Fibroblast of skin of scalp (primary cell): ENCODE data around the gene PGA3. TPM values are rescaled to one million over a fixed set of nuclear protein-coding genes. Genes with fewer than 3 reads are reported as not detected.
A peak's percentile ranks its signal among the peaks of the same experiment; 100 is the strongest.
"Not testable (repeated sequence)": the region's sequence is repeated elsewhere in the genome, so short reads cannot be mapped to it uniquely, and the experiment has no call there.

Source experiments
- DNase-seq: peaks from one replicate; pipeline ENCODE4 v3.0.0-alpha.2; 2013
- polyA plus RNA-seq, 2 experiments: library from polyadenylated mRNA; unstranded; fragments of 120-200 nt; gene quantifications; one replicate each; pipeline ENCODE4 v1.2.1, GENCODE V29; 2013; ENCODE audit not compliant: insufficient read length in 2 of 2

The PGA3 gene
- not detected for polyA plus RNA-seq (2013, experiment 1 of 2; ENCODE audit: insufficient read length)
- not detected for polyA plus RNA-seq (2013, experiment 2 of 2; ENCODE audit: insufficient read length)

DNA sequence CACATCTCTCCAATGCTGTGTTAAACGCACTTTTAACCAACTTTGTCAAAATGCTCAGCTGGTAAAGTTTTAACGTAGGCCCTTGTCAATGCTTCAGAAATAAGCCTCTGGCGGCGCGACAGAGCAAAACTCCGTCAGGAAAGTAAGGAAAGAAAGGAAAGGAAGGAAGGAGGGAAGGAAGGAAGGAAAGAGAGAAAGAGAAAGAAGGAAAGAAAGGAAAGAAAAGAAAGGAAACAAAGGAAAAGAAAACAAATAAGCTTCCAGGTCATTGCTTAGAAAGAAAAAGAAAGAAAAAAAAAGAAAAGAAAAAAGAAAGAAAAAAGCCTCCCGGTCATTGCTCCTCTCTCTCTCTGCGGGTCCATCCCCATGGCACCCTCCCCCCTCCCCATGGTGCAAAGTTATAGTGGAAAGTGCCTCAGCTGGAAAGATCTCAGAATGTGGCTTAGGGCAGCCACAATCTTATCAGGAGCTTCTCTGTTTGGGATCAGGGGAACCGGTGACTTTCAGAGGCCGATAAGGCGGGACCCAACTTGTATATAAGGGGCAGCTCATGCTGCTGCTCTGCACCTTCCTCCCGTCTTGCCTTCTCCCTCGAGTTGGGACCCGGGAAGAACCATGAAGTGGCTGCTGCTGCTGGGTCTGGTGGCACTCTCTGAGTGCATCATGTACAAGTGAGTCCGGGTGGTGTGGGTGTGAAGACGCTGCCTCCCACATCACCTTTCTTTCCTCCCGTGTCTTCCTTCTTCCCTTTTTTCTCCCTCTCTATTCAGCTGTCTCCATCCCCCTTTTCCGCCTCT lies at the start of gene PGA3:
Gene PGA3 (plus strand): TSS at position 566 of the 797 bp plus-strand sequence. CDS start 50 bp downstream, at position 616.
- not testable (repeated sequence) for DNase-seq

DNA sequence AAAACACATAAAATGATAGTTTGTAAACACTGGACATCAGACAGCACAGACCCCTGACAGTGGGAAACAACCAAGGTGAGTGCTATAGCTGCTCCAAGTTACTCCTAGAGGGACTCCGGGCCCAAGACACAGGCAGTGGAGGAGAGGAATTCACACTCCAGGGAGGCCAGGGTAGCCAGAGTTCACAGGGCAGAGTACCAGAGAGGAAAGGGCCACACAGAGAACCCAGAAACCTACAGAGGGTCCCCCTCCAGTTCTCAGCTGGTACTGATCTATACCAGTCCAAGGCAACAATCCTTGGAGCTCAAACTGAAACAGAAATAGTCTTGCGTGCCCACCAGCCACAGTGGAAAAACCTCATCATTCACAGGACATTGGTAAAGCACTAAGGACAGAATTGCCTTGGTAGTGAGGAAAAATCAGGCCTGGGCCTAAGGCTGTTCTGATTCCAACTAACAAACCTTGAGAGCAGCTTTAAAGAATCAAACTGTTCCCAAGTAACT lies 49.7 kb upstream of the PGA3 start:
- no peak for DNase-seq

DNA sequence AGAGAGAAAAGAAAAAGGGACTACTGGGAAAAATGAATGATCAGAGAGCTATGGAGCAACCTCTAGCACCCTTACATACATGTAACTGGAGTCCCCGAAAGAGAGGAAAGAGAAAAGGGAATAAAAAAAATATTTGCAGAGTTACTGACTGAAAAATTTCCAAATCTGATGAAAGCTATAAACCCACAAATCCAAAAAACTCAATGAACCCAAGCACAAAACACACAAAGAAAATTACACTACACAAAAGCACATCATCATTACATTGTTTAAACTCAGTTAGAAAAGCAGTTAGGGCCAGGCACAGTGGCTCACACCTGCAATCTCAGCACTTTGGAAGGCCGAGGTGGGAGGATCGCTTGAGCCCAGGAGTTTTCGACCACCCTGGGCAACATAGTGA lies 48.8 kb upstream of the PGA3 start:
- no peak for DNase-seq

DNA sequence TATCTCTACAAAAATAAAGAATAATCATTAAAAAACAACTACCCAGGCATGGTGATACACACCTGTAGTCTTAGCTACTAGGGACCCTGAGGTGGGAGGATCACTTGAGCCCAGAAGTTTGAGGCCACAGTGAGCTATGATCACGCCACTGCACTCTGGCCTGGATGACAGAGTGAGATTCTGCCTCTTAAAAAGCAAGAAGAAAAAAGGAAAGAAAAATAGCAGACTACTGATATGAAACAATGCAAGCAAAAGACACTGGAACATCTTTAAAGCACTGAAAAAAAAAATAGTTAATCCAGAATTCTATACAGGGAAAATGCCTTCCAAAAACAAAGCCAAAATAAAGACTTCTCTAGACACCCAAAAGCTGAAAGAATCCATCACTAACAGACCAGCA lies 48.0 kb upstream of the PGA3 start:
- DNase-seq: no peak

DNA sequence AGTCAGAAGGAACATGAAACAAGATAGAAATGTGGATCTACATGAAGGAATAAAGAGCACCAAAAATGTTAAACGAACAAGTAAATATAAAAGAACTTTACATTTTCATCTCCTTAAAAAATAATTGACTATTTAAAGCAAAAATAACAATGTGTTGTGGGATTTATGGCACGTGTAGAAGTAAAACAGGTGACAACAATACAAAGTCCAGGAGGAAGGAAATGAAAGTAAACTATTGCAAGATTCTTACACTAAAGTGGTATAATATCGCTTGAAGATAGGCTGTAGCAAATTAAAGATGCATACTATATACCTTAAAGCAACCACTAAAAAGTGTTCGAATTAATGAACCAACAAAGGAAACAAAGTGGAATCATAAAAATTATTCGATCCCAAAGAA lies 47.6 kb upstream of the PGA3 start:
- no peak for DNase-seq

DNA sequence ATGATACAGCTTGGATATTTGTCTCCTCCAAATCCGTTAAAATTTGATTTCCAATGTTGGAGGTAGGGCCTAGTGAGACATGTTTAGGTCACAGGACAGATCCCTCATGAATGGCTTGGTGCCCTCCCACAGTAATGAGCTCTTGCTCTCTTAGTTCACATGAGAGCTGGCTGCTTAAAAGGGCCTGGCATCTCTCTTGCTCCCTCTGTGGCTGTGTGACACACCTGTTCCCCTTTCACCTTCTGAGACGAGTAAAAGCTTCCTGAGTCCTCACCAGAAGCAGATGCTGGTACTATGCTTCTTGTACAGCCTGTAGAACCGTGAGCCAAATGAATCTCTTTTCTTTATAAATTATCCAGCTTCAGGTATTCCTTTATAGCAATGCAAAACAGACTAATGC lies 45.6 kb upstream of the PGA3 start:
- no peak for DNase-seq

DNA sequence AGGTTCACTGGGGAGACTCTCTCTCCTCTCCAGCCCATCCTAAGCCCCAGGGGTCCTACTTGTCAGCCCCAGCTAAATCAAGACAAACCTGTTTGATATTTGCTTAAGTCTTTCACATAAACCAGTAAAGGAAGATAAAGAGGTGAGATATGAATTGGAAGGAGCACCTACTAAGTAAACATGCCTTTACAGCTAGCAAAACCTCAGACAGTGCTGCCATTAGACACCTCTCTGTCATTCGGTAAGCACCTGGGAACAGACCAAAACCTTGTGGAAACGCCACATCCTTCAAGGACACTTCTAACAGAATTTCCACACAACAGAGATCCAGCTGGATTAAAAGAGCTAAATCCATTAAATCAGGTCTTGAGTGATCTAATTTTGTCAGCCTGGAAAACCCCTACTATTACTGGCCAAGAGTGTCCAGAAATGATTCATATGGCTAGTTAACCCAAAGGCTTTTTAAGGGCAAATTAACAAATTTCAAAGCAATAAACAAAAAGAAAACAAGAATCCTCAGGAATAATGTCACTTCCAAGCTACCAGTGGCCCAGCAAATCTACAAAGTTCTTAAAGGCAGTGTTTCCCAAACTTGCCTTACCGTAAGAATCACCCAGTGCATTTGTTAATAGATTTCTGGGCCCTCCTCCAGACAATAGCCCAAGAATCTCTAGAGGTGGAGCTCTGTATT lies 44.5 kb upstream of the PGA3 start:
- peak; percentile 30 for DNase-seq

DNA sequence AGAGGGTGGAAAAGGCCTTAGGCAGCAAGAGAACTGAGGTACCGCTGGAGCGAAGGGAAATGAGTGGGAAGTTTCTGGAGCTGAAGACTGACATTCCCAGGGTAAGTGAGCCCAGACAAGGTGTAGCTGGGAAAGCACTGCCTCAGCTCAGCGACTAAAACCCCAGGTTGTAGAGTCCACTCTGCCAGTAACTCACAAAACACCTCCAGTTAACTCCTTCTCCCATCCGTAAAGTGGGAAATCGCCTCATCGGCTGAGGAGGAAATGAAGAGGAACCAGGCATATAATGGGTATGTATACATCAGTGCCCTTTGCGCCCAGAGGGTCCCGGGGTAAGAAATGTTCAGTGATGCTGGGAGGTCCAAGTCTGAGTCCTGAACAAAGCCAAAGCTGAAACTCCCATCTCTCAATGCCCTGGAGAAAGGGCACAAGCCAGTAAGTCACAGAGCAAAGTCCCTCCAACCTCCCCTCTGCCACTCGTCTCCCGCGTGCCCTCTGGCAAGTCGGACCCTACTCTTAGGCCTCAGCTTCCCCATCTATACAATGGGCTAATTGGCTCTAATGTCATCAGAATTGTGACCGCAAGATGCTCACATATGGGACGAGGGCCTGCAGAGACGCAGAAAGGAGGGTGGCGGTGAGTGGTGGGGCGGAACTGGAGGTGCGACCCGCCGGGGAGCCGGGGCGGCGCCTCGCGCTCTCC lies 42.7 kb upstream of the PGA3 start:
- DNase-seq: no peak

DNA sequence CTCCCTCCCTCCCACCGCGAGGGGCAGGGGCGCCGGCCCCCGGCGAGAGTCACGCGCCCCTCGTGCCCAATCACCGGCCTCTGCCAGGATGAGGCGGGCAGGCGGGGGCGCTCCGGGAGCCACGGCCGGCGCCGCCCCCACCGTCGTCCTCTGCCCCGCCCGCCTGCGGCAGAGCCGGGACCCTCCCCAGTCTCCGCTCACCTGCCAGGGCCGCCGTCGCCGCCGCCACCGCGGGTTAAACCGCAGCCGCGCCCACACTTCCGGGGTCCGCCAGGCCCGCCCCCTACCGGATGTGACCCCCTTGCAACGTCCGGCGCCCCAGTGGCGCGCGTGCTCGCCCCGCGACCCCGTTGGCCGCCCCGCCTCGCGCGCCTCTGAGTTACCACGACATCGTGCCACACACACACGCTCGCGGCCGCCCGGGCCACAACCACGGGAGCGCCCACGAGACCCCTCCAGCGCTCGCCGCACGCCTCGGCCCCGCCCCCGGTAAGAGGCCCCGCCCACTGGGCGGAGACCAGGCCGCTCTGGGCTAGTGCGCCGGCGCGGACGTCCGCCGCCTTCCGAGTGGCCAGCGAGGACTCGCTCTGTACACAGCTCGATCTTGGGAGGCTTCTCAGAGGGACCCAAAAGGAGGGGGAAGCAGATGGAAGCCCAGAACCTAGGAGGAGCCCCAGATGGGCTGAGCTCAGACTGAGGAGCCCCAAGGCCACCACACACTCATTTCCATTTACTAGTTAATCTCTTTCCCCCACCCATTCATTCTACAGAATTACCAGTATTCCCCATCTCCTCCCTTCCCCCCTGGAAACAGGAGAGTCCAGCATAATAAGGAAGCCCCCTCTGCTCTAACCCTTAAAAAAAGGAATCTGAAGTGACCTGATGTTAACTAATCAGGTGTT lies 41.9 kb upstream of the PGA3 start, which contains the start of gene VPS37C:
Gene VPS37C (minus strand): TSS at position 237 of the 902 bp plus-strand sequence. CDS start 22,597 bp downstream, outside the sequence.
- DNase-seq: peak; percentile 89

DNA sequence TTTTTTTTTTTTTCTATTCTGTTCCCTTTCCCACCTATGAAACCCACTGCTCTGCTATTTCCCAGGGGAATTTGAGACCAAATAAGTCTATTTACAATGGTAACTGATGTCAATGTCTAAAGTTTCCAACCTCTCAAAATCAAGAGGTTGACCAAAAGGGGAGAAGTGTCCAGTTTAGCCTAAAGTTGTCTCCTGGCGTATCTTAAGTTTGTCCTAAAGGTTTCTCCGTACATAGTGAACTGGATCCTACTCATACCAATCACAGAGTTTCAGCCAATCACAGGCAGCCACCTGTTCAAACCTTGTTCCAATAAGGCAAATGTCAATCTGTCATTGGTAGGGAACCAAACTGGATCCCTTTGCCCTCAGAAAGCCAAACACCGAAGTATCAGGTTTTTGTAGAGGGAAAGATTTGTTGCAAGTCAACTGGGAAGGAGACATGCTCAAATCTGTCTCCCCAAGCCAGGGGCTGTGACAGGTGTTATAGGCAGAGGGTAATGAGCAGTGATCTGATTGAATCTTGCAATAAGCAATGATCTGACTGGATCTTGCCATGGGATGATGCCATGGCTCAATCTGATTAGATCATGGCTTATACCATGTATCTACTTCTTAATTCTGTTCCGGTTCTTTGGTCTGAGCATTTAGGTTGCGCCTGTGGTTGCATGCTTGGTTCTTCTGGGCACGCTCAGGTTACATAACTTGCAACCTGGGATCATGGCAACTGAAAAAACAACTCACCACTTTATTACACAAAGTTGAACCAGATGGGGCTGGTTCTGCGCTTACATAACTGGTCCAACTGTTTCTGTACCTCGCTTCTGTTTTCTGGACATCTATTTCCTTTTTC lies 41.0 kb upstream of the PGA3 start:
- DNase-seq: peak; percentile 53

DNA sequence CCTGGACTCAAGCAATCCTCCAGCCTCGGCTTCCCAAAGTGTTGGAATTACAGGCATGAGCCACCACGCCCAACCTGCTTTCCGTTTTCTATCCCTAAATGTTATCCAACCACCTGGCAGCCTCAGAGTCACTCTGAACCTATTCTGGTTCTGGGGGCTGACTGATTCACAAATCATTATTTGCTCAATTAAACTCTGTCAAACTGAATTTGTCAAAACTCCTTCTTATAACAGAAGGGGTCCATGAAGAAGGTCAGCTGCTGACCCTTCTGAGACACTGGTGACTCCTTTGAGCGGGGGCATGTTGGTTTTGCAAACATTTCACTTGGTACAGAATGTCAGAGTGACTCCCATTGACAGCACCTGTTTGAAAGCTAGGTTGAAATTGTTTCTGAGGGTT lies 40.3 kb upstream of the PGA3 start:
- DNase-seq: no peak

DNA sequence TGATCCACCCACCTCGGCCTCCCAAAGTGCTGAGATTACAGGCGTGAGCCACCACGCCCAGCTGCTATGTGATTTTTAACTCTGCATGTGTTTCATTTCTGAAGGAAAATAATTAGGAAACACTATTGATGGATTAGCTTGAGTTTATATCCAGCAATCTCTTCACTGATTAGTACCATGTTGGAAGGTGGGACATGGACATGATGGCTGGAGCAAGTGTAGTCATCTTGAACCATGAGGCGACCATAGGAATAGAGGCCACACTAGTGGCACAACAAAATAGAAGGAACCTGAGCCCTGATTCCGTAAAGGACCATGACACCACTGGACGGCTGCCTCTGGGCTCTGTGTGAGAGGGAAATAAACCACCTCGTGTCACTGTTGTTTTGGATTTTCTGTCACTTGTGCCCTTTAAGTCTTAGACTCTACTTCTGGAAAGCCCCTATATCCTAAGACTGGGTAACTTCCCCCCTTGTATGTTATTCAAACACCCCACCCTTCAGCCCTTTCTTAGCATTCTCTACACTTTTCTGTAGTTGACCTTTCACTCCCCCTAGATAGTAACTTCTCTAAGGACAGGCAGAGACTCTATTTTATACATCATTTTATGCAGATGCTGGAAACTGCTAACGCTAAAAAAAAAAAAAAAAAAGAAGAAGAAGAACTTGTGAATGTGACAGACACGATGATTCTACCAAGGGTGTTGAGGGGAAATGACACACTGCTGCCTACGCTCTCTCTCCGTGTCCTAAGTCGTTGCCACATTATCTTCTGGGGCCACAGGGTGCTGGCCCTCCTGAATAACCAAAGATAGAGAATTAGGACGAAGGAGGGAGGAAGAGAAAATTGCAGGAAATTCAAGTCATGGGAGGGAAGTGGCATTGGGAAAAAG lies 39.4 kb upstream of the PGA3 start:
- no peak for DNase-seq

DNA sequence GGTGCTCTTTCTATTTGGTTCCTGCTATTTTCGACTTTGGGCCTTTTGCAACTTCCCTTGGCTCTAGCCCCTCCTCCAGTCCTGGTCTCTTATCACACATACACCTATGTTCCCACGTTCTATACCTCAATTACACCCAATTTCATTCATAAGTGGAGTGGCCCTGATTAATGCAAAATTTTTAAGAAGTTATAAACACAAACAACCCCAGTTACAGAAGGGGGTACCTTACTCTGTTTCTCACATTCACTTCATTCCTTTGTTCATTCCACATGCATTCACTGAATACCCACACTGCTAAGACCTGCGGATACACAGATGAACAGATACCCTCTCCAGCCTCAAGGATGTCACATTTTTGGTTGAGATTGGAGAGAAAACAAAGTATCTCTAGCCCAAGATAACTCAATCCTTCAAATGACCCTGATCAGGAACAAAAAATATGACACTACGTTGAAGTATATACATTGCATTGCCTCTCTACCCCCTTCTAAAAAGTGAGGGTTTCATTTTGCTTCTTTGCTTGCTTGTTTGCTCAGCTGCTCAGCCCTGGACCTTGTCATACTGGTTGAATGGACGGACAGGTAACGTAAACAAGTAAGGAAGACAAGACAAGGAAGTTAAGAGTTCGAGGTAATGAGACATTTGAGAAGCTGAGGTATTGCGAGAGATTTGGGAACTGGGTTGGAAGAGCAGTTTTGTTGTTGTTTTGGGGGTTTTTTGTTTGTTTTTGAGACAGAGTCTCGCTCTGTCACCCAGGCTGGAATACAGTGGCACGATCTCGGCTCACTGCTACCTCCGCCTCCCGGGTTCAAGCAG lies 38.5 kb upstream of the PGA3 start:
- no peak for DNase-seq

DNA sequence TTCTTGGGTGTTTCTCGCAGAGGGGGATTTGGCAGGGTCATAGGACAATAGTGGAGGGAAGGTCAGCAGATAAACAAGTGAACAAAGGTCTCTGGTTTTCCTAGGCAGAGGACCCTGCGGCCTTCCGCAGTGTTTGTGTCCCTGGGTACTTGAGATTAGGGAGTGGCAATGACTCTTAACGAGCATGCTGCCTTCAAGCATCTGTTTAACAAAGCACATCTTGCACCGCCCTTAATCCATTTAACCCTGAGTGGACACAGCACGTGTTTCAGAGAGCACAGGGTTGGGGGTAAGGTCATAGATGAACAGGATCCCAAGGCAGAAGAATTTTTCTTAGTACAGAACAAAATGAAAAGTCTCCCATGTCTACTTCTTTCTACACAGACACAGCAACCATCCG lies 37.5 kb upstream of the PGA3 start:
- not testable (repeated sequence) for DNase-seq

DNA sequence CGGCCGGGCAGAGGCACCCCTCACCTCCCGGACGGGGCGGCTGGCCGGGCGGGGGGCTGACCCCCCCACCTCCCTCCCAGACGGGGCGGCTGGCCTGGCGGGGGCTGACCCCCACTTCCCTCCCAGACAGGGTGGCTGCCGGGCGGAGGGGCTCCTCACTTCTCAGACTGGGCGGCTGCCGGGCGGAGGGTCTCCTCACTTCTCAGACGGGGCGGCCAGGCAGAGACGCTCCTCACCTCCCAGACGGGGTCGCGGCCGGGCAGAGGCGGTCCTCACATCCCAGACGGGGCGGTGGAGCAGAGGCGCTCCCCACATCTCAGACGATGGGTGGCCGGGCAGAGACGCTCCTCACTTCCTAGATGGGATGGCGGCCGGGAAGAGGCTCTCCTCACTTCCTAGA lies 37.0 kb upstream of the PGA3 start:
- DNase-seq: not testable (repeated sequence)

DNA sequence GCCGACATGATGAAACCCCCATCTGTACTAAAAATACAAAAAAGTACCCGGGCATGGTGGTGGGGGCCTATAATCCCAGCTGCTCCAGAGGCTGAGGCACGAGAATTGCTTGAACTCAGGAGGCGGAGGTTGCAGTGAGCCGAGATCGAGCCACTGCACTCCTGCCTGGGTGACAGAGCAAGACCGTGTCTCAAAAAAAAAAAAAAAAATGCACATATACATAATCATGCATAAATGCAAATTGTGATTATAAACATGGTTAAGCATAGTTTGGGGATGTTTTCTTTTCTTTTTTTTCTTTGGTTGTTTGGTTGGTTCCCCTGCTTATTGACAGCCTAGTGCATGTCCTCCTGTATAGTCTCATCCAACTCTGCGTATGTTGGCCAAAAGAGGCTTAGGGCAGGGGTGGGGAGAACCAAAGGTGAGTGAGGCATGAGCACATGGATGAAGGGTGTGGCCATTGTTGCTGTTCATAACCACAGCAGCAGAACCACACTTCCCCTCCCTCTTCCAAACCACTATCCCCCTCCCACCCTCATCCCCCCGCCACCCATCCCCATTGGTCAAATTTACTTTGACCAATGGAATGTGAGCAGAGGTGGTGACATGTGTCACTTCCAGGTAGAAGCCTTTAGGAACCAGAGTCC lies 35.1 kb upstream of the PGA3 start:
- no peak for DNase-seq

DNA sequence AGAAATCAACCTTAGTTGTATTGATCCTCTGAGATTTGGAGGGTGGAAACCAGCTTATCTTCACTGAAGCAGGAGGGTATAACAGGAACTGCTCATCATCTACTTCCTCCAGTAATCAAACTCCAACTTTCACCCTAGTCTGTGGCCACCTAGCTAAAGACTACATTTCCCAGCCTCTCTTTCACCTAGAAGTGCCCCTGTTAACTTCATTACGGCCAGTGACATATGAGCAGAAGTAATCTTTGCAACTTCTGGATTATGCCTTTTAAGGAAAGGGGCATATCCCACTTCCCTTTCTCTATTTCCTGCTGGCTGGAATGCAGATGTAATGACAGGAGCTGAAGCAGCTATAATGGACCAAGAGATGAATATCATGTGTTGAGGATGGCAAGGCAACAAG lies 34.5 kb upstream of the PGA3 start:
- DNase-seq: no peak

DNA sequence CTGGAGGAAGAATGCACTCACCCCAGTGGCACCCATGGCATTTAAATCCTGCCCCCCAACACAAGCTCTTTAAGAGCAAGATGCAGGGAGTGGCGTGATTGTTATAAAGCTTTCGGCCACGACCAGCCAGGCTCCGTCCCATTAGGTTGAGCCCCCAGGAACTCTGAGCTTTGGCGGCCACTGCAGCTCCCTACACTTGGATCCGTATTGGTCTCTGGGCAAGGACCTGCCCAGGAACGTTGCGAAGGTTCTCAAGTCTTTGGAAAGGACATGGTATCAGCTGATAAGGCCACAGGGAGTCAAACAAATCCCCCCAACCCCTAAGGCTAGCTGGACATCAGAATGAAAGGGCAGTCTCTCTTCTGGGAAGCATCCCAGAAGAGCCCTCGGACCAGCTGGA lies 32.7 kb upstream of the PGA3 start:
- DNase-seq: no peak
